ENCODE measurements around the gene IL11RA. TPM values are rescaled to one million over a fixed set of nuclear protein-coding genes. Genes with fewer than 3 reads are reported as not detected.

Gene IL11RA
- total RNA-seq, 4 donors from 2014 or later, result 43.8 to 89.9 (median 56.5) TPM

DNA sequence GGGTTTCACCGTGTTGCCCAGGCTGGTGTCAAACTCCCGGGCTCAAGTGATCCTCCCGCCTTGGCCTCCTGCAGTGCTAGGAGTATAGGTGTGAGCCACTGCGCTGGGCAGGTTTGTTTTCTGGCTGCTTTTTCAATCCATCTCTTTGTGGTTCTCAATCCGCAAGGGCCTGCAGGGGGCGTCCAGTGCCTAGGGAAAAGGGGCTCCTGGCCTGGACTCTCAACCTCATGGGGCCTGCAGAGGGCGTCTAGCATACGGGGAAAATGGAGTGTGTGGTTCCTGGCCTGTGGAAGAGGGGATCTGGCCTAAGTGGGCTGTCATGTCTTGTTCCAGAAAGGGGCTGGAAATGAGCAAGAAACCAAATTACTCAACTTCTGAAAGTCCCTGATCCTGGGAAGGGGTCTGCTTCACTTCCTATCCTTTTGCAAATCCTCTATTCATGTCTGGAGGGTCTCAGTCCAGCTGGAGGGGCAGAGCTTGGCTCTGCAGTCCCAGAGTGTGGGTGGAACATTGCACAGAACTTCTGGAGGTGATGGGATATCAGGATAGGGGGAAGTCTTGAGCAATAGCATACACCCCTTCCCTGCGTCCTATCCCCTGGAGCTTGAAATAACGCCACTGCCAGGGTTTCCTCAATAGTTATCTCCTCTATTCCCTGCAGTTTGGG is 23.2 kb downstream of the IL11RA start:
- no peaks in the 10 kb centered on the region for H3K36me3 ChIP-seq
- 48 to 49% methylated on average over 10 of the region's 10 CpGs for WGBS, 2 donors
- no peak for TF ChIP-seq POLR2A (IDR thresholded peaks at IDR 0.05)
- TF ChIP-seq, protein P1, sequence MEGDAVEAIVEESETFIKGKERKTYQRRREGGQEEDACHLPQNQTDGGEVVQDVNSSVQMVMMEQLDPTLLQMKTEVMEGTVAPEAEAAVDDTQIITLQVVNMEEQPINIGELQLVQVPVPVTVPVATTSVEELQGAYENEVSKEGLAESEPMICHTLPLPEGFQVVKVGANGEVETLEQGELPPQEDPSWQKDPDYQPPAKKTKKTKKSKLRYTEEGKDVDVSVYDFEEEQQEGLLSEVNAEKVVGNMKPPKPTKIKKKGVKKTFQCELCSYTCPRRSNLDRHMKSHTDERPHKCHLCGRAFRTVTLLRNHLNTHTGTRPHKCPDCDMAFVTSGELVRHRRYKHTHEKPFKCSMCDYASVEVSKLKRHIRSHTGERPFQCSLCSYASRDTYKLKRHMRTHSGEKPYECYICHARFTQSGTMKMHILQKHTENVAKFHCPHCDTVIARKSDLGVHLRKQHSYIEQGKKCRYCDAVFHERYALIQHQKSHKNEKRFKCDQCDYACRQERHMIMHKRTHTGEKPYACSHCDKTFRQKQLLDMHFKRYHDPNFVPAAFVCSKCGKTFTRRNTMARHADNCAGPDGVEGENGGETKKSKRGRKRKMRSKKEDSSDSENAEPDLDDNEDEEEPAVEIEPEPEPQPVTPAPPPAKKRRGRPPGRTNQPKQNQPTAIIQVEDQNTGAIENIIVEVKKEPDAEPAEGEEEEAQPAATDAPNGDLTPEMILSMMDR (IDR thresholded peaks at IDR 0.05), result peak in 5 of 6 experiments; percentile 14 to 44 (median 32)
- H3K4me1 ChIP-seq, result no peaks in the 10 kb centered on the region
- H3K27ac ChIP-seq, result no peak overlapping the region
- H3K4me3 ChIP-seq (replicated peaks in 1 of 3), result no peak overlapping the region
- DNase-seq, result peak; percentile 36 to 40
- no peaks in the 10 kb centered on the region for H3K27me3 ChIP-seq
- intact Hi-C loops (cut with DNase I), result no loop called here
- H3K9me3 ChIP-seq, result no peaks in the 10 kb centered on the region

DNA sequence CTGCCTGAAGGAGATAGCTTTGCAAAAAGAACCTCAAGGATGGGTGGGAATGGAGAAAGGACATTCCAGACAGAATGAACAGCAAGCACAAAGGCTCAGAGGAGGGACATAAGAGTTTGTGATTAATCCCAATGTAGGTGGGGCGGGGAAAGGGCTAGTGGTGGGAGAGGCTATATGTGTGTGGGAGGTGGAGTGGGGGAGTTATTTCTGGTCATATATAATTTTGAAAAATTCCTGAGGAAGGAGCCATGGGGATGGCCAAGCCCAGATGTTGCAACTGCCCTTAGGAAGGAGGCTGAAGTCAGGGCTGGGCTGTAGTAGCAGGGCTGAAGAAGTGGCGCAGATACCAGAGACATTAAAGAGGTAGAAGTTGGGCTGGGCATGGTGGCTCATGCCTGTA is 23.9 kb downstream of the IL11RA start:
- no peak for DNase-seq
- TF ChIP-seq, protein P1 (IDR thresholded peaks at IDR 0.05), result no peak
- no peak for TF ChIP-seq POLR2A (IDR thresholded peaks at IDR 0.05)
- Histone ChIP-seq H3K36me3 (no peaks in the 10 kb centered on the region), H3K4me1 (no peaks in the 10 kb centered on the region), H3K4me3 (replicated peaks in 1 of 3) (no peak overlapping the region), H3K27me3 (no peaks in the 10 kb centered on the region), H3K27ac (no peak overlapping the region), H3K9me3 (no peaks in the 10 kb centered on the region)
- 95 to 97% methylated on average over 2 of the region's 2 CpGs for WGBS, 2 donors
- intact Hi-C loops (cut with DNase I), result no loop called here

DNA sequence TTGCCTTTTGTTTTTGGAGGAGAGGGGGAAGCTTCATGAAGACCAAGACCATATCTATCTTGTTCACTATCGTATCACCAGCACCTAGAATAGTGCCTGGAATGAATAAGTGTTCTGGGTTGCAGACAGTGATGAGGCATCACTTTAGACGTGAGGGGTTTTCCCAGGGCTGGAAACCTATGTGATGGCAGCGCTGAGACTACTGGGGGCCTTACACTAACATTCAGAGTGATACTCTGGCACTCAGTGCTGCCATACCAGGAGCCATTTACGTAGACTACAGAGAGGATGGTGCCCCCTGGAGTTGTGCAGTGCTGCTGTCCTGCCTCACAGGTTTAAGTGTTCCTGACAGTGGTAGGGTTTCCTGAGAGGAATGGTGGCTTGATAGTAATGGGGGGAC is 32.2 kb downstream of the IL11RA start:
- DNase-seq, result no peak
- Histone ChIP-seq H3K9me3 (no peaks in the 10 kb centered on the region), H3K36me3 (no peaks in the 10 kb centered on the region), H3K27me3 (no peaks in the 10 kb centered on the region), H3K27ac (no peak overlapping the region), H3K4me1 (no peaks in the 10 kb centered on the region), H3K4me3 (replicated peaks in 1 of 3) (no peak overlapping the region)
- intact Hi-C loops (cut with DNase I), result no loop called here
- no peak for TF ChIP-seq POLR2A (IDR thresholded peaks at IDR 0.05)
- TF ChIP-seq, protein P1 (IDR thresholded peaks at IDR 0.05), result no peak
- 94 to 97% methylated on average over 4 of the region's 4 CpGs for WGBS, 2 donors

DNA sequence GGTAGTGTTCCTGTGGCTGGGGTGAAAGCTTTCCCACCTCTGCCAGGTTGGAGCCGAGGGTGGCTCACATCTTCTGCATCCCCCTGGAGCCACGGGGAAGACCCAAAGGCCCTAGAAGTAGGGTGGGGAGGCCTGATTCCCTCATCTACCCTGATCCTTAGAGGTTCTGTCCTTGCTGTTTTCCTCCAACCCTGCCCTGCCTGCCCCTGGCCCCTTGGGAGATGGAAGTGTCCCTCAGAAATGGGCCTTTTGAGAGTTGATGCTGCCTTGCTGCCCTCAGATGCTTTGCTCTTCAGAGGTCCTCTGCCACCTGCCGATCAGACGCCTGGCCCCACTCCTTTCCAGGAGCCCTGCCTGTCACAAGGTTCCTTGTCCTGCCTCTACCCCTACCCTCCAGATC is 32.8 kb downstream of the IL11RA start:
- H3K27ac ChIP-seq, result no peak overlapping the region
- no peaks in the 10 kb centered on the region for H3K36me3 ChIP-seq
- H3K9me3 ChIP-seq, result no peaks in the 10 kb centered on the region
- no peak for DNase-seq
- H3K27me3 ChIP-seq, result no peaks in the 10 kb centered on the region
- intact Hi-C loops (cut with DNase I), result no loop called here
- 94 to 99% methylated on average over 4 of the region's 4 CpGs for WGBS, 2 donors
- no peaks in the 10 kb centered on the region for H3K4me1 ChIP-seq
- TF ChIP-seq, protein P1 (IDR thresholded peaks at IDR 0.05), result no peak
- no peak for TF ChIP-seq POLR2A (IDR thresholded peaks at IDR 0.05)
- H3K4me3 ChIP-seq (replicated peaks in 1 of 3), result no peak overlapping the region

DNA sequence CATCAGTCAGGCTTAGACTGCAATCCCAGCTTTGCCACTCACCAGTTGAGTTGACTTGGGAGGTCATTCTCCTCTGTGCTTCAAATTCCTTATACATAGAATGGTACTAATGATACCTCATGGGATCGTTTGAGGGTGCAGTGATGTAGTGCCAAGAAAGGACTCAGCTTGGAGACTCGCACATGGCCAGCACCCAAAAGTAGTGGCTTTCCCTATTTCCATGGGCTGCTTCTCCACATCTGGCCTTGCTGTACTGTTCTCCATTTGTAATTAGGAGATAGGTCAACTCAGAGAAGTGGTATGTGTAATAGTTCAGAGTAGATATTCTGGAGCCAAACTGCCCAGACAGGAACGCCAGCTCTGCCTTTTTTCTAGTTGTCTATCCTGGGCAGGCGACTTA is 33.6 kb downstream of the IL11RA start:
- no peak overlapping the region for H3K27ac ChIP-seq
- WGBS, 2 donors, result 88% methylated on average over 4 of the region's 4 CpGs
- no peak overlapping the region for H3K4me3 ChIP-seq (replicated peaks in 1 of 3)
- DNase-seq, result no peak
- intact Hi-C loops (cut with DNase I), result no loop called here
- H3K9me3 ChIP-seq, result no peaks in the 10 kb centered on the region
- TF ChIP-seq POLR2A (IDR thresholded peaks at IDR 0.05), result no peak
- TF ChIP-seq, protein P1 (IDR thresholded peaks at IDR 0.05), result no peak
- H3K4me1 ChIP-seq, result no peaks in the 10 kb centered on the region
- H3K27me3 ChIP-seq, result no peaks in the 10 kb centered on the region
- no peaks in the 10 kb centered on the region for H3K36me3 ChIP-seq
